HG03520 (cell line): ENCODE measurements around the gene MSANTD7.

Experiments used
- ATAC-seq: cut with Tn5 transposase; IDR thresholded peaks from one replicate; pipeline ENCODE4 v1.9.1; 2021; ENCODE audit warnings: mild to moderate bottlenecking, moderate library complexity; ENCODE audit not compliant: unreplicated experiment

MSANTD7 gene

DNA sequence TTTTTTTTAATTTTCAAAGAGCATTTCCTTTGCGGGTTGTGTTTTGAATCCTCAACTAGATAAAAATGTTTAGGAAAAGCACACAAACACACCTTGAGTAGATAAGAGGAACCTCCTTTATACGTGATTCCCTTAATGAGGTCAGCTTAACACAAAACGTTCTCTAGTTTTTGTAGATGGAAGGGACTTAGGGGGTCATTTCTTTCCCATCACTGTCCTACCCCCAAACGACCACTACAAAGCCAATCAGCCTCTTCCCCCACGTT, 41.8 kb downstream of the MSANTD7 start:
- ATAC-seq: no peak

DNA sequence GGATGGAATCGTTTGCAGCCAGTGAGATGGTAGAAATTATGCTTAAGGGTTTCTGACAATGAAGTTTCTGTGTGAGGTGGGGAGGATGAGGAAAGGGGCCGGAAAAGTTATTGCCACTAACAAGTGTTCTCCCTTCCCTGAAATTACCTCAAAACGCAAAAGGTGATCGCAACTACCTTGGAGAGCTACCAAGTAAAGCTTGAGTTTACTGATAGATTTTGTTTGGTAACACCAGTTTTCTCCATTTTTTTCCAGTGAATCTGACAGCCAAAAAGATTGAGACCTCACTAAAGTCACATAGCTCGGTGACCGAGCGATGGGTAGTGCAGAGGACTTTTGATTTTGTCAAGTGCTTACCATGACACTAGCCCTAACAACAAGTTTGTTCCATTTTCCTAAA, 42.1 kb downstream of the MSANTD7 start:
- ATAC-seq: no peak

DNA sequence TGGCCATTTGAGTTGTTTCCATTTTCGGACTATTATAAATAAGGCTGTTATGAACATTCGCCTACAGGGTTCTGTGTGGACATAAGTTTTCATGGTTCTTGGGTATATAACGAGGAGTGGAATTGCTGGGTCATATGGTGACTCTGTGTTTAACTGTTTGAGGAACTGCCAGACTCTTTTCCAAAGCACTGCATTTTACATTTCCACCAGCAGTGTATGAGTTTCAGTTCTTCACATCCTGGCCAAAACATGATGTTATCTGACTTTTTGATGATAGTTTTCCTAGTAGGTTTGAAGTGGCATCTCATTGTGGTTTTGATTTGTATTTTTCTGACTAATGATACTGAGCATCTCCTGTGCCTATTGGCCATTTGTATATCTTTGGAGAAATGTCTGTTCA, 46.0 kb downstream of the MSANTD7 start:
- no peak for ATAC-seq
